ENCODE measurements around the gene RABGAP1L.

DNA sequence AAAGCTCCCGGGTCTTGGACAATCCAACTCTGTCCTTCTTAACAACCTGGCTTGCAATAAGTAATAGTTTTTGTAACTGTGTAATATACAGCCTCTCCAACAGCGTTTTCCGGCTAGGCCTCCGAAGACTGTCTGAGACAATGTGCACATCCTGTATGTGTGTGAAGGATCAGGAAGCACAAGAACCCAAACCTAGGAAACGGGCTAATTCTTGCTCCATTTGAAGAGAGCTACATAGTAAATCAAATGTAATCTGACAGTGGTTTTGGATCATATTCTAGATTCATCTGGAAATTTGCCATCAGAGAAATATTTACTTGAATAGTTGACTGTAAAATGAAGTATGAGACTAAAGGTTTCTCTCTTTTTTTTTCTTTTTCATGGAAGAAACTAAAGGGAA is 289.7 kb downstream of the RABGAP1L start:
- TF ChIP-seq CTCF (optimal IDR thresholded peaks at IDR 0.05 in 1 of 3, IDR thresholded peaks at IDR 0.05 in 1 of 3, conservative IDR thresholded peaks at IDR 0.05 in 1 of 3; ENCODE audit: extremely low read depth in 1 of 3, insufficient read depth in 2 of 3, low read length in 3 of 3) = no peak
- TF ChIP-seq EZH2 (IDR thresholded peaks at IDR 0.05; ENCODE audit: low read length) = no peak

Measured in keratinocyte (primary cell).